ENCODE measurements around the gene FHOD3. TPM values are rescaled to one million over a fixed set of nuclear protein-coding genes. Genes with fewer than 3 reads are reported as not detected.
A peak's percentile ranks its signal among the peaks of the same experiment; 100 is the strongest.

FHOD3 gene
- total RNA-seq, 1 donor, result 13.0 TPM

GRCh38 chr18:36501100-36501499 is 203.6 kb downstream of the FHOD3 start:
- no peaks in the 10 kb centered on the region for H3K4me1 ChIP-seq (ENCODE audit: insufficient read depth, low read length)
- H3K27me3 ChIP-seq (ENCODE audit: insufficient read depth, low read length), result no peaks in the 10 kb centered on the region
- no peaks in the 10 kb centered on the region for H4K20me1 ChIP-seq (ENCODE audit: insufficient read depth, low read length)
- H3K9me3 ChIP-seq (ENCODE audit: low read depth, low read length), result no peaks in the 10 kb centered on the region
- H3K4me2 ChIP-seq (ENCODE audit: insufficient read depth, low read length), result no peak overlapping the region
- no peak overlapping the region for H3K4me3 ChIP-seq (ENCODE audit: insufficient read depth, low read length)
- no peaks in the 10 kb centered on the region for H3K79me2 ChIP-seq (ENCODE audit: insufficient read depth, low read length)
- TF ChIP-seq CTCF (IDR thresholded peaks at IDR 0.05; ENCODE audit: extremely low read depth, low read depth, low read length), result no peak
- H3K27ac ChIP-seq (ENCODE audit: low read depth, low read length), result no peak overlapping the region
- DNase-seq (ENCODE audit: insufficient read length, low spot score, missing footprints), result no peak
- H3K36me3 ChIP-seq (ENCODE audit: insufficient read depth, low read length), result no peaks in the 10 kb centered on the region
- H2AFZ ChIP-seq (ENCODE audit: low read length), result no peak overlapping the region

- no peak overlapping the region for H3K27ac ChIP-seq (ENCODE audit: low read depth, low read length)
- no peaks in the 10 kb centered on the region for H3K36me3 ChIP-seq (ENCODE audit: insufficient read depth, low read length)
- no peak overlapping the region for H3K4me3 ChIP-seq (ENCODE audit: insufficient read depth, low read length)
- no peaks in the 10 kb centered on the region for H3K27me3 ChIP-seq (ENCODE audit: insufficient read depth, low read length)
- H3K4me2 ChIP-seq (ENCODE audit: insufficient read depth, low read length), result no peak overlapping the region
- H3K4me1 ChIP-seq (ENCODE audit: insufficient read depth, low read length), result no peaks in the 10 kb centered on the region
- no peaks in the 10 kb centered on the region for H3K79me2 ChIP-seq (ENCODE audit: insufficient read depth, low read length)
- no peak for DNase-seq (ENCODE audit: insufficient read length, low spot score, missing footprints)
- no peaks in the 10 kb centered on the region for H4K20me1 ChIP-seq (ENCODE audit: insufficient read depth, low read length)
- no peak overlapping the region for H2AFZ ChIP-seq (ENCODE audit: low read length)
- no peaks in the 10 kb centered on the region for H3K9me3 ChIP-seq (ENCODE audit: low read depth, low read length)
- peak; percentile 8 for TF ChIP-seq CTCF (IDR thresholded peaks at IDR 0.05; ENCODE audit: extremely low read depth, low read depth, low read length)
These were observed 206.0 kb downstream of the FHOD3 start for GRCh38 chr18:36503477-36503876.

GRCh38 chr18:36504928-36505327 is 207.4 kb downstream of the FHOD3 start:
- H4K20me1 ChIP-seq (ENCODE audit: insufficient read depth, low read length), result no peaks in the 10 kb centered on the region

GRCh38 chr18:36505665-36506064 is 208.2 kb downstream of the FHOD3 start:
- no peak overlapping the region for H3K27ac ChIP-seq (ENCODE audit: low read depth, low read length)
- no peaks in the 10 kb centered on the region for H3K9me3 ChIP-seq (ENCODE audit: low read depth, low read length)
- TF ChIP-seq CTCF (IDR thresholded peaks at IDR 0.05; ENCODE audit: extremely low read depth, low read depth, low read length), result no peak
- no peak for DNase-seq (ENCODE audit: insufficient read length, low spot score, missing footprints)
- no peak overlapping the region for H2AFZ ChIP-seq (ENCODE audit: low read length)
- H4K20me1 ChIP-seq (ENCODE audit: insufficient read depth, low read length), result no peaks in the 10 kb centered on the region
- H3K36me3 ChIP-seq (ENCODE audit: insufficient read depth, low read length), result no peaks in the 10 kb centered on the region
- no peak overlapping the region for H3K4me2 ChIP-seq (ENCODE audit: insufficient read depth, low read length)
- H3K4me1 ChIP-seq (ENCODE audit: insufficient read depth, low read length), result no peaks in the 10 kb centered on the region
- no peaks in the 10 kb centered on the region for H3K79me2 ChIP-seq (ENCODE audit: insufficient read depth, low read length)
- no peaks in the 10 kb centered on the region for H3K27me3 ChIP-seq (ENCODE audit: insufficient read depth, low read length)
- H3K4me3 ChIP-seq (ENCODE audit: insufficient read depth, low read length), result no peak overlapping the region

More at GRCh38 chr18:36504928-36505327, 207.4 kb downstream of the FHOD3 start:
- no peaks in the 10 kb centered on the region for H3K27me3 ChIP-seq (ENCODE audit: insufficient read depth, low read length)
- no peak overlapping the region for H3K4me2 ChIP-seq (ENCODE audit: insufficient read depth, low read length)
- H3K79me2 ChIP-seq (ENCODE audit: insufficient read depth, low read length), result no peaks in the 10 kb centered on the region
- no peaks in the 10 kb centered on the region for H3K9me3 ChIP-seq (ENCODE audit: low read depth, low read length)
- H3K4me3 ChIP-seq (ENCODE audit: insufficient read depth, low read length), result no peak overlapping the region
- no peak for TF ChIP-seq CTCF (IDR thresholded peaks at IDR 0.05; ENCODE audit: extremely low read depth, low read depth, low read length)
- no peak overlapping the region for H3K27ac ChIP-seq (ENCODE audit: low read depth, low read length)
- no peak overlapping the region for H2AFZ ChIP-seq (ENCODE audit: low read length)
- no peak for DNase-seq (ENCODE audit: insufficient read length, low spot score, missing footprints)
- no peaks in the 10 kb centered on the region for H3K36me3 ChIP-seq (ENCODE audit: insufficient read depth, low read length)
- no peaks in the 10 kb centered on the region for H3K4me1 ChIP-seq (ENCODE audit: insufficient read depth, low read length)
